Fibroblast of villous mesenchyme (primary cell): Measurements from ENCODE around the gene SLC27A4. TPM values are rescaled to one million over a fixed set of nuclear protein-coding genes. Genes with fewer than 3 reads are reported as not detected.

Experiments used
- DNase-seq: peaks from one replicate; pipeline ENCODE4 v3.0.0-alpha.2; 2010; ENCODE audit warnings: low read depth
- H3K4me3 ChIP-seq: 2 replicates; pipeline ENCODE4 v1.5.1; 2011; ENCODE audit warnings: low read depth, mild to moderate bottlenecking, low read length
- total RNA-seq: library from RNA; depleted of rRNA; stranded (reverse); fragments of >200 nt; gene quantifications from 2 replicates; pipeline ENCODE4 v1.2.3, GENCODE V29; 2012
- TF ChIP-seq, protein P1 (sequence below): IDR thresholded peaks from 2 replicates; pipeline ENCODE4 v1.5.1; 2012; ENCODE audit warnings: low read depth, mild to moderate bottlenecking, low read length; ENCODE audit not compliant: insufficient read depth

SLC27A4 gene
- total RNA-seq, 1 donor = 22.9 TPM

DNA sequence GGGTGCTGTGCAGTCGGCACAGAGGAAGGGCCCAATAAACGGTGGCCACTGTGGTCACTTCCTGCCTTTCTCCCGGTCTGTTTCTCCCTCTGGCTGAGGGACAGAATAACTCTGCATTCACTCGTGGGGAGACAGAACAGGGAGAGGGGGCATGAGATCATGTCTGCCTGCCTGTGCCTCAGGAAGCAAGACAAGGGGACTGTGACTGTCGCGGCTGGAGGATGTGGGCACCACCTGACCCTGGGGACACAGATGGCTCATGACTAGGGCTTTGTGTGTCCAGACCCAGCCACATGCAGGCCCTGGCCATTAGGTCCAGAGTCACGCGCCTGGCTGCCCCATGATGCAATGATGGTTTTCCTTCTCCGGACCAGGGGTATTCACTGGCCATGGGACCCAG is 23.9 kb upstream of the SLC27A4 start:
- TF ChIP-seq, protein P1, sequence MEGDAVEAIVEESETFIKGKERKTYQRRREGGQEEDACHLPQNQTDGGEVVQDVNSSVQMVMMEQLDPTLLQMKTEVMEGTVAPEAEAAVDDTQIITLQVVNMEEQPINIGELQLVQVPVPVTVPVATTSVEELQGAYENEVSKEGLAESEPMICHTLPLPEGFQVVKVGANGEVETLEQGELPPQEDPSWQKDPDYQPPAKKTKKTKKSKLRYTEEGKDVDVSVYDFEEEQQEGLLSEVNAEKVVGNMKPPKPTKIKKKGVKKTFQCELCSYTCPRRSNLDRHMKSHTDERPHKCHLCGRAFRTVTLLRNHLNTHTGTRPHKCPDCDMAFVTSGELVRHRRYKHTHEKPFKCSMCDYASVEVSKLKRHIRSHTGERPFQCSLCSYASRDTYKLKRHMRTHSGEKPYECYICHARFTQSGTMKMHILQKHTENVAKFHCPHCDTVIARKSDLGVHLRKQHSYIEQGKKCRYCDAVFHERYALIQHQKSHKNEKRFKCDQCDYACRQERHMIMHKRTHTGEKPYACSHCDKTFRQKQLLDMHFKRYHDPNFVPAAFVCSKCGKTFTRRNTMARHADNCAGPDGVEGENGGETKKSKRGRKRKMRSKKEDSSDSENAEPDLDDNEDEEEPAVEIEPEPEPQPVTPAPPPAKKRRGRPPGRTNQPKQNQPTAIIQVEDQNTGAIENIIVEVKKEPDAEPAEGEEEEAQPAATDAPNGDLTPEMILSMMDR = no peak
- H3K4me3 ChIP-seq = no peak overlapping the region
- DNase-seq = no peak

DNA sequence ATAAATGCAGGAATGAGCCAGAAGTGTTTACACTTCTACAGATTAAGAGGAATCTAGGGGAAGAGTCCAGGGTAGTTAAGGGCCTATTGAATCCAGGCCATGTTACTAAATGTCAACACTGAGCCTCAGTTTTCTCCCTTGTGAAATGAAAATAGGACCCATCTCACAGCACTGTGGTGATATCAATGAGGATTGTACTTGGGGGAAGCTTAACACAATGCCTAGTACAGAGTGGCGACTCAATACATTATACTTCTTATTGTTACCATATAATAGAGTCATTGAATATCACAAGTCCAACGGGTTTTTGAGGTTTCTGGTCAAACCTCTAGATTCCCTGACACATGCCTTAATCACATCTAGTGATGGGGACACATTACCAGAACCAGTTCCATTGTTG is 22.7 kb upstream of the SLC27A4 start:
- DNase-seq = no peak
- TF ChIP-seq, protein P1 = no peak
- no peak overlapping the region for H3K4me3 ChIP-seq

DNA sequence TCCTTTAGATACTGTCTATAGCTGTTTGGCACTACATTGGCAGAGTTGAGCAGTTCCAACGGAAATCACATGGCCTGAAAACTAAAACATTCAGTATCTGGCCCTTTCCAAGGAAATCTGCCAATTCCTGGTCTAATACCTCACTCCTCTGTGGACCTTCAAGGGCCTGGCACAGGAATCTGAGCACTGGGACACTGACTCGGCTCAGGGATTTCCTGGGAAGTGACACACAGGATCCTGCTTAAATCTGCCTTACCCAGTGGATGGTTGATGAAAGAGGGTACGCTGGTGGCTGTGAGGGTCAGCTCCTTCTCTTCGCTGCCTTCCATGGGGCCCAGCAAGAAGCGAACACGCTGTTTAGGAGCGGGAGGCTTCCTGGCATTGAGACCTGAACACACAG is 19.0 kb upstream of the SLC27A4 start:
- peak overlapping the region; percentile 97 for H3K4me3 ChIP-seq
- TF ChIP-seq, protein P1 = no peak
- DNase-seq = no peak

DNA sequence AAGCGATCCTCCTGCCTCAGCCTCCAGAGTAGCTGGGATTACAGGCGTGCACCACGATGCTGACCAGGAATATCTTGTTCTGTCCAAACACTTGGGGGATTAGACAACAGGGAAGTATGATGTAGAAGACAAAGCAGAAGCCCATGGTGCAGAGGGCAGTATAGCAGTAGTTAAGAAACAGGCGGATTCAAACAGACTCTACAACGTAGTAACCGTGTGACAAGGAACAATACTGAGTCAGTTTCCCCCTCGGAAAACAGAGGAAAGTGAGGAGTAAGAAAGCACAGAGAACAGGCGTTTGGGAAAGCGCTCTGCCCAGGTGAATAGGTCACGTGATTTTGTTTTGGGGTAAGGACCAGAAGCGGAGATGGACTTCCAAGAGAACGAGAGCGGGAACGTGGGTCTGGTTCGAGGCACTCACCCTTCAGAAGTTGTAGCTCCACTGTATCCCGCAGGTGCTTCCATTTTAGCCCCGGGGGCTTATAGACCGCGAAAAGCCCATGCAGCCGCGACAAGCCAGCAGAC is 18.4 kb upstream of the SLC27A4 start:
- peak overlapping the region; percentile 97 for H3K4me3 ChIP-seq
- TF ChIP-seq, protein P1 = no peak
- no peak for DNase-seq

DNA sequence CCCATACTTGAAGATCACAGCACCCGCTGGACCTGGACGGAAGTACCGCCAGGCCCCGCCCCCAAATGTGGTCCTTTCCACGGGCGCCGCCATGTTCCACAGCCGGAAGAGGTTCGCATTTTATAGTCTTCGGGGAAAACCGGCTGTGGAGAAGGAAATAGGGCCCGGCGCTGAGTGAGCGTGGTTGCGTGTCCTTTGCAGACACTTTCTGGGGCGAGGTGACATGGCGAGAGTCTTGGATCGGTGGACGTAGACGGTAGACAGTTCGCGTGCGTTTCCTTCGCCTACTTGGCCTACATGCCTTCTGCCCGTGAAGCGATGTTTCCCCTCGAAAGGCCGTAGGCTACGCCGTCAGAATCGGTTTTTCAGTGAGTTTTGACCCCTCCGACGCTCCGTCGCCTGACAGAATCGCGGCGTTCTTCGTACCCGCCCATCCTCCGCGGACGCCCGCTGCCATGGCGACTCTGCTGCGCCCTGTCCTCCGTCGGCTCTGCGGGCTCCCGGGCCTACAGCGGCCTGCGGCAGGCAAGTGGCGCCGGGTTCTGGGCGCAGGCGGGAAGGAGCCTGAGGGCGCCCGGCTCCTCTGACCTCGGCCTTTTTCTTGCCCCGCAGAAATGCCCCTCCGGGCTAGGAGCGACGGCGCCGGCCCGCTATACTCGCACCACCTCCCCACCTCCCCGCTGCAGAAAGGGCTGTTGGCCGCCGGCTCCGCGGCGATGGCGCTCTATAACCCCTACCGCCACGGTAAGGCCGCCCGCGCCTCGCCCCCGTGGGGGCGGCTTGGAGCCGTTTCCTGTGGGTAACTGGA is 17.7 kb upstream of the SLC27A4 start, which contains the start of the genes COQ4 and TRUB2:
Gene COQ4, plus strand, starts transcription at position 436 of the 808 bp plus-strand sequence. Its CDS starts 20 bp downstream, at position 456.
Gene TRUB2, minus strand, starts transcription at position 44 of the 808 bp plus-strand sequence. Its CDS starts 39 bp downstream, at position 5.
- peak within 1 kb of the TSS; percentile 97 for H3K4me3 ChIP-seq
- TF ChIP-seq, protein P1 = no peak
- DNase-seq = peak; percentile 97

DNA sequence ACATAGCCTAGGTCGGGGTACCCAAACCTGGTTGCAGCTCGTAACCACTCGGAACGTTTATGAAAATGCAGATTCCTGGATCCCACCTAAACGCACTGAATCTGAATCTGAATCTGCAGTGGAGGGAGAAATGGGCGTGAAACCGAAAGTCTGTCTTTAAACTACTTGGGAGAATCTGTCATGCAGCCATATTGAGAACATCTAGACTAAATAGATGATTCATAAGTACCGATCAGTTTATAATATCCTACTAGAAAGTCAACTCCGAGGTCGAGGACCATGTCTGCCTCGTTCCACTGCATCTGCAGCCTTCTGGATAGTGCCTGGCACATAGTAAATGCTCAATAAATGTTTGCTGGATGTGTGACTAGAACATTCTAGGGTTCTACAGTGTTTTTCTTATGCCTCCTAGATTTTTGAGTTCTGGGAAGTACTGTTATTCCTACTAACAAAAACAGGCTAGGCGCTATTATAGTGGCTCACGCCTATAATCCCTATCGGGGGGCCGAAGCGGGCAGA is 17.1 kb upstream of the SLC27A4 start:
- TF ChIP-seq, protein P1 = no peak
- DNase-seq = peak; percentile 70
- peak overlapping the region; percentile 97 for H3K4me3 ChIP-seq
